22Rv1 (cell line): ENCODE data around the gene ARL2.

Source experiments
- CTCF ChIP-seq: fragments of 450-650 bp; IDR thresholded peaks from 2 replicates; pipeline ENCODE4 v1.5.1; 2017; ENCODE audit warnings: mild to moderate bottlenecking
- ZFX ChIP-seq: fragments of 450-650 bp; IDR thresholded peaks from 2 replicates; pipeline ENCODE4 v1.6.1; 2017; ENCODE audit warnings: antibody characterized with exemption, borderline replicate concordance

- no peak for TF ChIP-seq CTCF
- no peak for TF ChIP-seq ZFX
Observed at GRCh38 chr11:65066315-65066714, 52.4 kb downstream of the ARL2 start.
